HEK293 (cell line): ENCODE results near the gene C1orf21.

Experiments
- BCL11A ChIP-seq: fragments of 450-650 bp; formaldehyde crosslinking; IDR thresholded peaks from 2 replicates; pipeline ENCODE4 v1.5.1; 2016; ENCODE audit warnings: low read depth, missing biosample characterization, missing genetic modification characterization
- CTCF ChIP-seq: fragments of 450-650 bp; formaldehyde crosslinking; IDR thresholded peaks from 2 replicates; pipeline ENCODE4 v1.5.1; 2016; ENCODE audit warnings: missing biosample characterization, missing genetic modification characterization
- REST ChIP-seq: fragments of 450-650 bp; formaldehyde crosslinking; IDR thresholded peaks from 2 replicates; pipeline ENCODE4 v1.5.1; 2016; ENCODE audit warnings: missing biosample characterization, missing genetic modification characterization
- ZNF214 ChIP-seq: fragments of 450-650 bp; formaldehyde crosslinking; IDR thresholded peaks from 2 replicates; pipeline ENCODE4 v1.5.1; 2017; ENCODE audit warnings: missing biosample characterization, mild to moderate bottlenecking, missing genetic modification characterization, borderline replicate concordance
- ZNF354C ChIP-seq: fragments of 450-650 bp; formaldehyde crosslinking; IDR thresholded peaks from 2 replicates; pipeline ENCODE4 v1.5.1; 2016; ENCODE audit warnings: missing biosample characterization, missing genetic modification characterization, low read depth, borderline replicate concordance

- TF ChIP-seq CTCF (no peak), ZNF354C (tag by site-specific recombination) (no peak), REST (tag by site-specific recombination) (no peak), BCL11A (no peak), ZNF214 (no peak)
Measured at GRCh38 chr1:184618851-184619250, 232.0 kb downstream of the C1orf21 start.
